GM12878 (cell line): ENCODE data around the gene FFAR4. TPM values are rescaled to one million over a fixed set of nuclear protein-coding genes. Genes with fewer than 3 reads are reported as not detected.

Source experiments
- ATAC-seq: fragments of 200-7000 bp; cut with Tn5 transposase; 3 replicates; pipeline ENCODE4 v1.9.1; 2020; ENCODE audit warnings: mild to moderate bottlenecking, moderate library complexity
- BruUV-seq: library from RNA; stranded (reverse); fragments of 400-500 nt; replicated peaks from 2 replicates; lab custom pipeline; 2021; lab: Mats Ljungman, UMichigan
- CTCF ChIA-PET: fragments of 300-600 bp; sonication (Branson Sonifier 250); formaldehyde crosslinking; extraction: SDS; loops from one replicate; lab custom pipeline; 2021; ENCODE audit warnings: inconsistent platforms; lab: Yijun Ruan, JAX
- POLR2A ChIA-PET: fragments of 350-600 bp; formaldehyde crosslinking; extraction: SDS; loops from one replicate; lab custom pipeline; 2021; ENCODE audit warnings: inconsistent platforms; lab: Charles Lee
- RAD21 ChIA-PET: fragments of 300-600 bp; sonication (Branson Sonifier 250); formaldehyde crosslinking; loops from one replicate; lab custom pipeline; 2023; ENCODE audit warnings: antibody characterized with exemption; ENCODE audit not compliant: unreplicated experiment; lab: Charles Lee
- SMC1A ChIA-PET: fragments of 300-600 bp; sonication (Branson Sonifier 250); formaldehyde crosslinking; loops from one replicate; lab custom pipeline; 2023; ENCODE audit not compliant: unreplicated experiment, uncharacterized antibody; lab: Charles Lee
- DNase-seq: peaks from one replicate; pipeline ENCODE4 v3.0.0-alpha.2; 2011; ENCODE audit warnings: low read depth, low spot score
- FAIRE-seq: peaks from 3 replicates; lab custom pipeline; 2011; peaks lifted over from hg19 to GRCh38; lab: Jason Lieb, UNC
- H2AFZ ChIP-seq: 2 replicates; pipeline ENCODE4 v1.6.0; 2011; ENCODE audit warnings: low read depth, low read length, control low read depth; ENCODE audit not compliant: control insufficient read depth
- H3K27ac ChIP-seq: 2 replicates; pipeline ENCODE4 v1.5.1; 2011; ENCODE audit warnings: control low read depth; ENCODE audit not compliant: control insufficient read depth, insufficient read depth
- H3K27me3 ChIP-seq, 2 experiments: replicated peaks in 1 of 2; 2 replicates each; pipeline versions ENCODE4 v1.6.0 to v1.6.1; 2011; ENCODE audit warnings: low read length in 1 of 2; ENCODE audit not compliant: control insufficient read depth in 2 of 2, insufficient read depth in 2 of 2
- H3K36me3 ChIP-seq, 2 experiments: 2 replicates each; pipeline ENCODE4 v1.5.1; 2011; ENCODE audit warnings: low read length in 1 of 2; ENCODE audit not compliant: control insufficient read depth in 2 of 2, insufficient read depth in 2 of 2
- H3K4me1 ChIP-seq: 2 replicates; pipeline ENCODE4 v1.6.1; 2011; ENCODE audit warnings: mild to moderate bottlenecking, low read length, moderate library complexity, mixed read lengths; ENCODE audit not compliant: control insufficient read depth, insufficient read depth
- H3K4me2 ChIP-seq: 2 replicates; pipeline ENCODE4 v1.6.0; 2011; ENCODE audit warnings: control low read depth; ENCODE audit not compliant: control insufficient read depth, insufficient read depth
- H3K4me3 ChIP-seq: fragments of 200-600 bp; sonication (generic); 2 replicates; pipeline ENCODE4 v1.5.1; 2016
- H3K79me2 ChIP-seq: 2 replicates; pipeline ENCODE4 v1.6.0; 2011; ENCODE audit warnings: low read length; ENCODE audit not compliant: control insufficient read depth, insufficient read depth
- H3K9ac ChIP-seq: 2 replicates; pipeline ENCODE4 v1.8.0; 2011; ENCODE audit warnings: low read length, control low read depth, mixed read lengths; ENCODE audit not compliant: control insufficient read depth, insufficient read depth
- H3K9me3 ChIP-seq: replicated peaks from 3 replicates; pipeline ENCODE4 v1.5.1; 2011; ENCODE audit warnings: mild to moderate bottlenecking, low read length; ENCODE audit not compliant: control insufficient read depth, insufficient read depth
- H4K20me1 ChIP-seq: 2 replicates; pipeline ENCODE4 v1.6.0; 2011; ENCODE audit not compliant: control insufficient read depth, insufficient read depth
- CBX3 ChIP-seq: fragments of 200-600 bp; sonication (generic); IDR thresholded peaks from 2 replicates; pipeline ENCODE4 v1.6.1; 2016; ENCODE audit warnings: low read depth, borderline replicate concordance
- CUX1 ChIP-seq: IDR thresholded peaks from 2 replicates; pipeline ENCODE4 v1.6.1; 2012; ENCODE audit warnings: improper control_type of control experiment, low read depth, low read length; ENCODE audit not compliant: insufficient replicate concordance
- EZH2 ChIP-seq: IDR thresholded peaks from 2 replicates; pipeline ENCODE4 v1.6.1; 2012; ENCODE audit warnings: low read depth, mild to moderate bottlenecking, control low read depth, inconsistent platforms, low read length, borderline replicate concordance; ENCODE audit not compliant: control insufficient read depth
- HSF1 ChIP-seq: fragments of 150-350 bp; IDR thresholded peaks from 2 replicates; pipeline ENCODE4 v1.6.1; 2014; ENCODE audit warnings: mild to moderate bottlenecking, low read depth, low read length
- IKZF2 ChIP-seq, 2 experiments: fragments of 450-650 bp; IDR thresholded peaks; 2 replicates each; pipeline ENCODE4 v1.6.1; 2017; ENCODE audit warnings: mild to moderate bottlenecking in 2 of 2, moderate library complexity in 2 of 2
- JUND ChIP-seq: IDR thresholded peaks from 2 replicates; pipeline ENCODE4 v1.6.1; 2012; ENCODE audit warnings: low read depth, mild to moderate bottlenecking, low read length, improper control_type of control experiment, moderate library complexity
- NFYB ChIP-seq: IDR thresholded peaks from 2 replicates; pipeline ENCODE4 v1.6.1; 2011; ENCODE audit warnings: low read depth, mild to moderate bottlenecking, low read length, improper control_type of control experiment, moderate library complexity; ENCODE audit not compliant: insufficient read depth
- SIN3A ChIP-seq: IDR thresholded peaks from 2 replicates; pipeline ENCODE4 v1.6.1; 2012; ENCODE audit warnings: low read depth, low read length, improper control_type of control experiment
- SMAD5 ChIP-seq: IDR thresholded peaks from 2 replicates; pipeline ENCODE4 v1.6.1; 2016; ENCODE audit warnings: antibody characterized with exemption, low read depth
- ZBTB4 ChIP-seq: fragments of 450-650 bp; formaldehyde crosslinking; IDR thresholded peaks from 2 replicates; pipeline ENCODE4 v1.4.0; 2022; ENCODE audit warnings: mild to moderate bottlenecking, moderate library complexity
- ZZZ3 ChIP-seq: IDR thresholded peaks from 2 replicates; pipeline ENCODE4 v1.6.1; 2011; ENCODE audit warnings: low read depth; ENCODE audit not compliant: control insufficient read depth, insufficient read length
- WGBS: methylation state at CpG from one replicate; pipeline ENCODE4 v1.1.6; 2016; ENCODE audit warnings: low lambda C conversion rate; ENCODE audit not compliant: insufficient replicate concordance, insufficient coverage; ENCODE audit errors: missing lambda C conversion rate; 5-methylcytosine and 5-hydroxymethylcytosine counted together
- in situ Hi-C: fragments of 300-500 bp; cut with MboI; formaldehyde crosslinking; loops from 9 replicates; pipeline ENCODE4 v1.14.3; 2018; ENCODE audit warnings: mixed read lengths
- intact Hi-C: fragments of 100-400 bp; cut with micrococcal nuclease; formaldehyde crosslinking; loops from one replicate; pipeline ENCODE4 v1.14.2; 2022; ENCODE audit not compliant: unreplicated experiment
- polyA plus RNA-seq, 11 experiments: library from polyadenylated mRNA; depleted of rRNA in 4 of 11; unstranded in 6 of 11; stranded (reverse) in 5 of 11; fragments of >200 nt; fragmentation: Nextera tagmentation in 4 of 11; fragmentation: Illumina TruSeq in 1 of 11; extraction: Ambion mirVana in 4 of 11; extraction: Trizol in 1 of 11; gene quantifications; 1 replicate in 1 of 11; 2 replicates in 10 of 11; pipeline versions ENCODE4 v1.2.1 to v1.2.3, GENCODE V29; 2011 to 2016; ENCODE audit warnings: inconsistent platforms in 2 of 11, missing spikeins in 2 of 11, low read depth in 1 of 11
- total RNA-seq, 4 experiments: library from RNA; depleted of rRNA in 3 of 4; stranded (reverse); fragments of >200 nt in 3 of 4; fragmentation: Illumina TruSeq in 1 of 4; extraction: Trizol in 1 of 4; gene quantifications; 2 replicates each; pipeline versions ENCODE4 v1.2.1 to v1.2.3, GENCODE V29; 2013 to 2021

The FFAR4 gene
- total and polyA plus RNA-seq, 10 of the 15 experiments (the other 5 are each of a cell fraction or from before 2014, with no cell fraction given): not detected

- ChIA-PET POLR2A (no interaction called here), RAD21 (no interaction called here), CTCF (no interaction called here), SMC1A (interaction anchor here (0.6 kb wide), 2 partner anchors 59 to 95 kb away, joined by 3 read pairs; no protein-coding TSS in a partner anchor)
- H3K27me3 ChIP-seq: peaks cover 0 to 3% of the 10 kb centered on the region in 2 experiments; a peak in 3 of 4 replicates
- intact Hi-C loops: no loop called here
- H3K9ac ChIP-seq: no peak overlapping the region
- H3K9me3 ChIP-seq: no peaks in the 10 kb centered on the region
- no peaks in the 10 kb centered on the region for H4K20me1 ChIP-seq
- H3K4me3 ChIP-seq: no peak overlapping the region
- no TSS peak for BruUV-seq
- 8% methylated on average over 5 of the region's 5 CpGs for WGBS
- ATAC-seq: no peak
- no peak for DNase-seq
- no peak for FAIRE-seq
- no peaks in the 10 kb centered on the region for H3K36me3 ChIP-seq
- TF ChIP-seq IKZF2 (IDR thresholded peaks at IDR 0.05) (no peak), EZH2 (no peak), CBX3 (no peak), HSF1 (no peak), NFYB (no peak), CUX1 (no peak), SIN3A (no peak), JUND (no peak), SMAD5 (no peak), ZZZ3 (no peak), ZBTB4 (CRISPR knock-in tag) (no peak)
- H3K27ac ChIP-seq: no peak overlapping the region
- in situ Hi-C loops: no loop called here
- H3K4me2 ChIP-seq: no peak overlapping the region
- H3K79me2 ChIP-seq: no peaks in the 10 kb centered on the region
- no peaks in the 10 kb centered on the region for H3K4me1 ChIP-seq
- H2AFZ ChIP-seq: no peak overlapping the region
These were observed 29.1 kb downstream of the FFAR4 start for GRCh38 chr10:93595378-93596161.
